ENCODE measurements around the gene SLC35G3.

DNA sequence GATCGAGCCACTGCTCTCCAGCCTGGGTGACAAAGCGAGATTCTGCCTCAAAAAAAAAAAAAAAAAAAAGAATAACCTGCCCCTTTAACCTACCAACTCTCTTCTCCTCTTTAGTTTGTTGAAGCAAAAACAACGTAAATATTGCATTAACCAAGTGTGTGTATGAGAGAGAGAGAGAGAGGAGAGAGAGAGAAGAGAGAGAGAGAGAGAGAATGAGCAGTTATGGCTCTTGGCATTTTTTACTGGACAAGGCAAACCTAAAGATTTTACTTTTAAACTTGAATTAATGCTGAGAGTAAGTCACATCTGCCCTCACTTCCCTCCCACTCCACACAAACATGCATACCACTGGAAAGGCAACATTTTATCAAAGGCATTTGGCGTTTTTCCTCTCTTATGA, 45.6 kb upstream of the SLC35G3 start:
- TF ChIP-seq, protein P1, sequence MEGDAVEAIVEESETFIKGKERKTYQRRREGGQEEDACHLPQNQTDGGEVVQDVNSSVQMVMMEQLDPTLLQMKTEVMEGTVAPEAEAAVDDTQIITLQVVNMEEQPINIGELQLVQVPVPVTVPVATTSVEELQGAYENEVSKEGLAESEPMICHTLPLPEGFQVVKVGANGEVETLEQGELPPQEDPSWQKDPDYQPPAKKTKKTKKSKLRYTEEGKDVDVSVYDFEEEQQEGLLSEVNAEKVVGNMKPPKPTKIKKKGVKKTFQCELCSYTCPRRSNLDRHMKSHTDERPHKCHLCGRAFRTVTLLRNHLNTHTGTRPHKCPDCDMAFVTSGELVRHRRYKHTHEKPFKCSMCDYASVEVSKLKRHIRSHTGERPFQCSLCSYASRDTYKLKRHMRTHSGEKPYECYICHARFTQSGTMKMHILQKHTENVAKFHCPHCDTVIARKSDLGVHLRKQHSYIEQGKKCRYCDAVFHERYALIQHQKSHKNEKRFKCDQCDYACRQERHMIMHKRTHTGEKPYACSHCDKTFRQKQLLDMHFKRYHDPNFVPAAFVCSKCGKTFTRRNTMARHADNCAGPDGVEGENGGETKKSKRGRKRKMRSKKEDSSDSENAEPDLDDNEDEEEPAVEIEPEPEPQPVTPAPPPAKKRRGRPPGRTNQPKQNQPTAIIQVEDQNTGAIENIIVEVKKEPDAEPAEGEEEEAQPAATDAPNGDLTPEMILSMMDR (IDR thresholded peaks at IDR 0.05) = no peak
- no peak for TF ChIP-seq POLR2A (IDR thresholded peaks at IDR 0.05)

All from Peyer's patch (tissue), 4 donors.